SU-DHL-6 (cell line): ENCODE measurements around the gene HNRNPUL1.

Experiments used
- CTCF ChIP-seq: fragments of 200-600 bp; sonication (generic); IDR thresholded peaks from one replicate; pipeline ENCODE4 v1.5.1; 2017; ENCODE audit warnings: antibody characterized with exemption, mild to moderate bottlenecking, low read length, moderate library complexity; ENCODE audit not compliant: insufficient read depth, poor library complexity, severe bottlenecking
- EZH2phosphoT487 ChIP-seq: fragments of 200-600 bp; sonication (generic), shearing (Covaris generic); conservative IDR thresholded peaks from 2 replicates; pipeline ENCODE4 v1.6.1; 2018; ENCODE audit warnings: mild to moderate bottlenecking, antibody characterized with exemption, low read length, moderate library complexity, mixed read lengths

GRCh38 chr19:41263042-41263849 lies 926 bp upstream of the HNRNPUL1 start:
- no peak for TF ChIP-seq EZH2phosphoT487
- no peak for TF ChIP-seq CTCF
